Pons (tissue), 1 donor: ENCODE data around the gene ATIC.
"Not testable (repeated sequence)": the region's sequence is repeated elsewhere in the genome, so short reads cannot be mapped to it uniquely, and the experiment has no call there.

Experiments
- DNase-seq: peaks from one replicate; pipeline ENCODE4 v3.0.0-alpha.2; 2016; ENCODE audit warnings: low spot score

Gene ATIC

GRCh38 chr2:215311625-215312396, at the start of gene ATIC:
Gene ATIC (plus strand): TSS chr2:215312059. CDS start chr2:215312143, 84 bp downstream.
- peak; percentile 88 for DNase-seq

GRCh38 chr2:215262303-215262702, 49.6 kb upstream of the ATIC start:
- DNase-seq = no peak

- no peak for DNase-seq
Measured at GRCh38 chr2:215262741-215263362, 49.0 kb upstream of the ATIC start.

- no peak for DNase-seq
Measured at GRCh38 chr2:215264374-215264773, 47.5 kb upstream of the ATIC start.

- DNase-seq = peak; percentile 92
Measured at GRCh38 chr2:215269397-215270117, 42.3 kb upstream of the ATIC start.

GRCh38 chr2:215270118-215270451, 41.8 kb upstream of the ATIC start:
- DNase-seq = no peak

GRCh38 chr2:215271446-215271845, 40.4 kb upstream of the ATIC start:
- no peak for DNase-seq

GRCh38 chr2:215272918-215273317, 38.9 kb upstream of the ATIC start:
- no peak for DNase-seq

GRCh38 chr2:215274829-215275228, 37.0 kb upstream of the ATIC start:
- no peak for DNase-seq

GRCh38 chr2:215275824-215276223, 36.0 kb upstream of the ATIC start:
- no peak for DNase-seq

- no peak for DNase-seq
Measured at GRCh38 chr2:215277944-215278343, 33.9 kb upstream of the ATIC start.

- no peak for DNase-seq
Measured at GRCh38 chr2:215280326-215280725, 31.5 kb upstream of the ATIC start.

- DNase-seq = no peak
Measured at GRCh38 chr2:215283221-215283620, 28.6 kb upstream of the ATIC start.

GRCh38 chr2:215286309-215286708, 25.6 kb upstream of the ATIC start:
- DNase-seq = no peak

- DNase-seq = no peak
Measured at GRCh38 chr2:215288112-215288815, 23.6 kb upstream of the ATIC start.

GRCh38 chr2:215290980-215291599, 20.8 kb upstream of the ATIC start:
- DNase-seq = no peak

GRCh38 chr2:215293879-215294278, 18.0 kb upstream of the ATIC start:
- DNase-seq = no peak

- no peak for DNase-seq
Measured at GRCh38 chr2:215299337-215299859, 12.5 kb upstream of the ATIC start.

GRCh38 chr2:215301994-215302393, 9.9 kb upstream of the ATIC start:
- DNase-seq = no peak

GRCh38 chr2:215311259-215311624, 617 bp upstream of the ATIC start:
- not testable (repeated sequence) for DNase-seq

- no peak for DNase-seq
Measured at GRCh38 chr2:215313255-215313613, 1.4 kb downstream of the ATIC start.

- DNase-seq = no peak
Measured at GRCh38 chr2:215314896-215315295, 3.0 kb downstream of the ATIC start.
